HepG2 (cell line): ENCODE results near the gene SLC39A8.

Source experiments
- REPIN1 ChIP-seq: sonication (generic); formaldehyde crosslinking; IDR thresholded peaks from 2 replicates; pipeline ENCODE4 v1.8.0; 2022; ENCODE audit warnings: missing genetic modification reagents, low read depth, mild to moderate bottlenecking, borderline replicate concordance
- TGIF2 ChIP-seq: IDR thresholded peaks from 2 replicates; pipeline ENCODE4 v1.6.1; 2016; ENCODE audit warnings: control low read depth, missing compliant biosample characterization

- TF ChIP-seq TGIF2 (CRISPR knock-in tag): no peak
- TF ChIP-seq REPIN1 (CRISPR knock-in tag): no peak
Observed at GRCh38 chr4:102316585-102316984, 28.7 kb downstream of the SLC39A8 start.
